Measurements from ENCODE around the gene DDX49. TPM values are rescaled to one million over a fixed set of nuclear protein-coding genes. Genes with fewer than 3 reads are reported as not detected.
"Not testable (repeated sequence)": the region's sequence is repeated elsewhere in the genome, so short reads cannot be mapped to it uniquely, and the experiment has no call there.

Gene DDX49
- total RNA-seq, 2 donors from 2014 or later = 31.1 to 57.8 TPM

- H3K27ac ChIP-seq = no peak overlapping the region
- H3K9ac ChIP-seq (ENCODE audit: low read depth in 2 of 2, low read length in 2 of 2) = no peak overlapping the region
- no peak for TF ChIP-seq CTCF (IDR thresholded peaks at IDR 0.05)
- no peaks in the 10 kb centered on the region for H3K9me3 ChIP-seq
- no peak overlapping the region for H3K4me3 ChIP-seq
- no peak for DNase-seq
- intact Hi-C loops (cut with DNase I) = no loop called here
- no peaks in the 10 kb centered on the region for H3K27me3 ChIP-seq
- no peaks in the 10 kb centered on the region for H3K36me3 ChIP-seq
- H3K4me1 ChIP-seq = no peaks in the 10 kb centered on the region
Observed at GRCh38 chr19:18946918-18947317, 27.4 kb downstream of the DDX49 start.

- no peaks in the 10 kb centered on the region for H3K4me1 ChIP-seq
- intact Hi-C loops (cut with DNase I) = no loop called here
- no peak overlapping the region for H3K27ac ChIP-seq
- TF ChIP-seq CTCF (IDR thresholded peaks at IDR 0.05) = no peak
- H3K9ac ChIP-seq (ENCODE audit: low read depth in 2 of 2, low read length in 2 of 2) = no peak overlapping the region
- H3K36me3 ChIP-seq = no peaks in the 10 kb centered on the region
- H3K9me3 ChIP-seq = no peaks in the 10 kb centered on the region
- H3K4me3 ChIP-seq = no peak overlapping the region
- no peaks in the 10 kb centered on the region for H3K27me3 ChIP-seq
- no peak for DNase-seq
Observed at GRCh38 chr19:18948075-18948975, 28.8 kb downstream of the DDX49 start.

- Histone ChIP-seq H3K4me3 (no peak overlapping the region), H3K4me1 (no peaks in the 10 kb centered on the region), H3K9ac (ENCODE audit: low read depth in 2 of 2, low read length in 2 of 2) (no peak overlapping the region), H3K36me3 (no peaks in the 10 kb centered on the region), H3K27me3 (no peaks in the 10 kb centered on the region), H3K9me3 (no peaks in the 10 kb centered on the region), H3K27ac (no peak overlapping the region)
- DNase-seq = no peak
- intact Hi-C loops (cut with DNase I) = no loop called here
- TF ChIP-seq CTCF (IDR thresholded peaks at IDR 0.05) = no peak
Observed at GRCh38 chr19:18948976-18949356, 29.5 kb downstream of the DDX49 start.

GRCh38 chr19:18949858-18950257 lies 30.3 kb downstream of the DDX49 start:
- Histone ChIP-seq H3K9me3 (no peaks in the 10 kb centered on the region), H3K4me3 (no peak overlapping the region), H3K9ac (ENCODE audit: low read depth in 2 of 2, low read length in 2 of 2) (no peak overlapping the region), H3K36me3 (no peaks in the 10 kb centered on the region), H3K27me3 (no peaks in the 10 kb centered on the region), H3K27ac (no peak overlapping the region), H3K4me1 (no peaks in the 10 kb centered on the region)
- TF ChIP-seq CTCF (IDR thresholded peaks at IDR 0.05) = no peak
- no peak for DNase-seq
- intact Hi-C loops (cut with DNase I) = no loop called here

GRCh38 chr19:18951721-18952281 lies 32.3 kb downstream of the DDX49 start:
- H3K9ac ChIP-seq (ENCODE audit: low read depth in 2 of 2, low read length in 2 of 2) = no peak overlapping the region
- intact Hi-C loops (cut with DNase I) = no loop called here
- TF ChIP-seq CTCF (IDR thresholded peaks at IDR 0.05) = no peak

GRCh38 chr19:18952364-18953003 lies 33.0 kb downstream of the DDX49 start:
- H3K4me1 ChIP-seq; H3K9ac ChIP-seq (ENCODE audit: low read depth in 2 of 2, low read length in 2 of 2); H3K27me3 ChIP-seq; DNase-seq; H3K27ac ChIP-seq; H3K9me3 ChIP-seq; intact Hi-C loops (cut with DNase I); H3K4me3 ChIP-seq; H3K36me3 ChIP-seq: not testable (repeated sequence)

More at GRCh38 chr19:18951721-18952281, 32.3 kb downstream of the DDX49 start:
- H3K9me3 ChIP-seq = no peaks in the 10 kb centered on the region
- no peaks in the 10 kb centered on the region for H3K36me3 ChIP-seq
- H3K27ac ChIP-seq = no peak overlapping the region
- no peak for DNase-seq
- no peak overlapping the region for H3K4me3 ChIP-seq
- no peaks in the 10 kb centered on the region for H3K4me1 ChIP-seq
- no peaks in the 10 kb centered on the region for H3K27me3 ChIP-seq
